ENCODE results near the gene GAPDHS.

DNA sequence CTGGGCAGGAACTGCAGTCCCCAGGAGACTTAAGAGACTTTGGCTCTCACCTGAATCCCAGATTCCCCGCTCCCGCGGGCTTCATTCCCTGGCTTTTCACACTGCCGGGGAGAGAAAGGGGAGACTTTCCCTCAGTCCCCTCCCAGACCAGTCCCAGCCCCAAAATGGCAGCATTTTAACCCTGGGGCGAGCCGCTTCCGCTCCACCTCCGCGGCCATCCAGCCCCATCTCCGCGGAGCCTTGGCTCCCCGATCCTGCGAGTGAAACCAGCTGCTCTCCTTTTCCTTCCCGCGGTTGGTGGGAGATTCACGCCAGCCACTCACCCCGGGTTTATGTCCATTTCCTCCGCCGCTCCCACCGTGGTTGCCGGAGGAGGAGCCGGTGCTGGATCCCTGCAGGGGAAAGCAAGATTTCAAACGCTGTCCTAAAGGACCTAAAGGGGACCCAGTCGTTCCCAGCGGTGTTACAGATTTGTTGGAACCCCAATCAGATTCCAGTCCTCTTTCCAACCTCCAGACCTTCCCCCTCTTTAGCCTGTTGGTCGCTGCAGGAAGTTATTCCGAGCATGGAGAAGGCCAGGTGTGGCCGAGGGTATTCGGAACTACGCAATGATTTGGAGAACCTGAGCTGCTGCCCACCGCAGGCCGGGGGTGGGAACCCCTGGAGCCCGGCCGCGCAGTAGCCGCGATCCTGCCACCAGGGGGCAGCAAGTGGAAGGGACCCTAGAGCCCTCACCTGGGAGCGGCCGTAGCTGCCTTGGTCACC lies 23.2 kb upstream of the GAPDHS start:
- TF ChIP-seq EZH2 (IDR thresholded peaks at IDR 0.05; ENCODE audit: insufficient read depth, poor library complexity, severe bottlenecking) (no peak), EZH2phosphoT487 (IDR thresholded peaks at IDR 0.05; ENCODE audit: insufficient read depth, low read depth) (no peak)

All from GM23248 (cell line).